Vagina (tissue), 2 donors: ENCODE results near the gene FRMD4A.

Source experiments
- CTCF ChIP-seq, 3 experiments: fragments of 450-650 bp in 2 of 3; fragments of 200-600 bp in 1 of 3; sonication (generic) in 1 of 3; IDR thresholded peaks; one replicate each; pipeline ENCODE4 v1.5.1; 2017 to 2019; ENCODE audit warnings: antibody characterized with exemption in 3 of 3, mild to moderate bottlenecking in 2 of 3, moderate library complexity in 2 of 3
- POLR2A ChIP-seq, 2 donors: fragments of 450-650 bp; IDR thresholded peaks; one replicate each; pipeline ENCODE4 v1.6.1; 2017; ENCODE audit warnings: antibody characterized with exemption in 2 of 2, mild to moderate bottlenecking in 2 of 2, moderate library complexity in 2 of 2

- TF ChIP-seq POLR2A (IDR thresholded peaks at IDR 0.05) (no peak), CTCF (IDR thresholded peaks at IDR 0.05) (no peak)
Measured at GRCh38 chr10:13887761-13888160, 443.0 kb downstream of the FRMD4A start.
